Fibroblast of lung (primary cell): ENCODE data around the gene CCNK. TPM values are rescaled to one million over a fixed set of nuclear protein-coding genes. Genes with fewer than 3 reads are reported as not detected.

Experiments
- DNase-seq, 2 donors: peaks; one replicate each; pipeline versions ENCODE4 v3.0.0 to v3.0.0-alpha.2; 2010; ENCODE audit warnings: low read depth in 2 of 2
- H2AFZ ChIP-seq: 2 replicates; pipeline ENCODE4 v1.5.1; 2012; ENCODE audit warnings: low read length, control low read depth, inconsistent platforms
- H3K27ac ChIP-seq: 2 replicates; pipeline ENCODE4 v1.5.1; 2011; ENCODE audit warnings: low read length, control low read depth; ENCODE audit not compliant: insufficient read depth
- H3K27me3 ChIP-seq: 2 replicates; pipeline ENCODE4 v1.5.1; 2011; ENCODE audit warnings: mild to moderate bottlenecking, low read length; ENCODE audit not compliant: control insufficient read depth, insufficient read depth
- H3K36me3 ChIP-seq: 2 replicates; pipeline ENCODE4 v1.5.1; 2011; ENCODE audit warnings: low read length; ENCODE audit not compliant: control insufficient read depth, insufficient read depth
- H3K4me1 ChIP-seq: 2 replicates; pipeline ENCODE4 v1.5.1; 2011; ENCODE audit warnings: low read length; ENCODE audit not compliant: control insufficient read depth, insufficient read depth; ENCODE audit errors: extremely low read depth
- H3K4me2 ChIP-seq: 2 replicates; pipeline ENCODE4 v1.5.1; 2011; ENCODE audit warnings: low read length, control low read depth; ENCODE audit not compliant: insufficient read depth; ENCODE audit errors: extremely low read depth
- H3K4me3 ChIP-seq, 4 experiments: fragments of 200-600 bp in 1 of 4; sonication (generic) in 1 of 4; replicated peaks in 1 of 4; 2 replicates each; pipeline ENCODE4 v1.5.1; 2011 to 2016; ENCODE audit warnings: low read length in 4 of 4, low read depth in 3 of 4, mild to moderate bottlenecking in 3 of 4, control low read depth in 2 of 4, inconsistent platforms in 1 of 4, mixed read lengths in 1 of 4; ENCODE audit not compliant: insufficient read depth in 1 of 4; ENCODE audit errors: control extremely low read depth in 1 of 4
- H3K79me2 ChIP-seq: 2 replicates; pipeline ENCODE4 v1.5.1; 2012; ENCODE audit warnings: mild to moderate bottlenecking, low read length, inconsistent platforms; ENCODE audit not compliant: control insufficient read depth, insufficient read depth
- H3K9ac ChIP-seq: 2 replicates; pipeline ENCODE4 v1.5.1; 2011; ENCODE audit warnings: mild to moderate bottlenecking, low read length, control low read depth; ENCODE audit not compliant: insufficient read depth
- H3K9me3 ChIP-seq: 2 replicates; pipeline ENCODE4 v1.5.1; 2012; ENCODE audit warnings: low read depth, low read length; ENCODE audit not compliant: control insufficient read depth, insufficient read depth
- H4K20me1 ChIP-seq: 2 replicates; pipeline ENCODE4 v1.5.1; 2011; ENCODE audit warnings: low read length; ENCODE audit not compliant: control insufficient read depth, insufficient read depth; ENCODE audit errors: extremely low read depth
- CTCF ChIP-seq, 2 donors: IDR thresholded peaks in 1 of 2; conservative IDR thresholded peaks in 1 of 2; 1 replicate in 1 of 2; 2 replicates in 1 of 2; pipeline ENCODE4 v1.5.1; 2011 to 2012; ENCODE audit warnings: low read length in 2 of 2, control low read depth in 1 of 2, inconsistent platforms in 1 of 2, low read depth in 1 of 2, mild to moderate bottlenecking in 1 of 2
- EZH2 ChIP-seq: IDR thresholded peaks from 2 replicates; pipeline ENCODE4 v1.5.1; 2012; ENCODE audit warnings: low read length, control low read depth, mild to moderate bottlenecking; ENCODE audit errors: missing control alignments
- polyA plus RNA-seq, 2 donors: library from polyadenylated mRNA; depleted of rRNA in 1 of 2; stranded (reverse) in 1 of 2; unstranded in 1 of 2; fragments of >200 nt; gene quantifications; 2 replicates each; pipeline ENCODE4 v1.2.1, GENCODE V29; 2011 to 2012; ENCODE audit warnings: missing spikeins in 1 of 2
- total RNA-seq: library from RNA; depleted of rRNA; stranded (reverse); fragments of >200 nt; gene quantifications from 2 replicates; pipeline ENCODE4 v1.2.1, GENCODE V29; 2014

The CCNK gene
- total and polyA plus RNA-seq, 2 donors (not counting 1 experiment from before 2014, with no cell fraction given), result 7.3 to 51.0 TPM

- Histone ChIP-seq H3K36me3 (no peaks in the 10 kb centered on the region), H3K79me2 (peaks cover 6% of the 10 kb centered on the region), H3K4me3 (no peak overlapping the region), H3K27ac (no peak overlapping the region), H3K9ac (no peak overlapping the region), H2AFZ (no peak overlapping the region), H3K4me1 (no peaks in the 10 kb centered on the region), H4K20me1 (no peaks in the 10 kb centered on the region), H3K4me2 (no peak overlapping the region), H3K27me3 (no peaks in the 10 kb centered on the region), H3K9me3 (no peaks in the 10 kb centered on the region)
- peak in 1 of 2 donors; percentile 82 for DNase-seq
- no peak for TF ChIP-seq EZH2
- no peak for TF ChIP-seq CTCF (conservative IDR thresholded peaks at IDR 0.05 in 1 of 2, IDR thresholded peaks at IDR 0.05 in 1 of 2; ENCODE audit: low read depth in 1 of 2, low read length in 2 of 2)
Observed at GRCh38 chr14:99559286-99559990, 78.2 kb downstream of the CCNK start.

GRCh38 chr14:99560403-99560802 is 79.2 kb downstream of the CCNK start:
- no peak for DNase-seq

More at GRCh38 chr14:99560403-99560802, 79.2 kb downstream of the CCNK start:
- Histone ChIP-seq H3K4me3 (no peak overlapping the region), H3K79me2 (peaks cover 6% of the 10 kb centered on the region), H3K4me2 (no peak overlapping the region), H3K4me1 (peaks cover 4% of the 10 kb centered on the region), H3K9ac (no peak overlapping the region), H4K20me1 (no peaks in the 10 kb centered on the region), H3K27ac (no peak overlapping the region), H3K27me3 (no peaks in the 10 kb centered on the region), H2AFZ (no peak overlapping the region), H3K9me3 (no peaks in the 10 kb centered on the region), H3K36me3 (no peaks in the 10 kb centered on the region)
- no peak for TF ChIP-seq CTCF (conservative IDR thresholded peaks at IDR 0.05 in 1 of 2, IDR thresholded peaks at IDR 0.05 in 1 of 2; ENCODE audit: low read depth in 1 of 2, low read length in 2 of 2)
- TF ChIP-seq EZH2, result no peak
